Measurements from ENCODE around the gene DNAJC3. TPM values are rescaled to one million over a fixed set of nuclear protein-coding genes. Genes with fewer than 3 reads are reported as not detected.

Gene DNAJC3
- total and polyA plus RNA-seq, 2 experiments from 2014 or later = 19.5 to 27.5 TPM

- peaks cover 19% of the 10 kb centered on the region; the same call in 2 of the 3 replicates for H3K36me3 Mint-ChIP-seq (ENCODE audit: low read depth)
- no peak overlapping the region for H3K4me2 ChIP-seq
- TF ChIP-seq CTCF (conservative IDR thresholded peaks at IDR 0.05; ENCODE audit: low read depth in 2 of 2) (peak; percentile 31 to 64; a peak in 3 of 4 replicates), EZH2phosphoT487 (IDR thresholded peaks at IDR 0.05; ENCODE audit: unreplicated experiment) (no peak), ZNF462 (CRISPR knock-in tag; IDR thresholded peaks at IDR 0.05) (no peak)
- peak; percentile 34 for DNase-seq (ENCODE audit: low spot score)
- H3K4me3 Mint-ChIP-seq = no peak overlapping the region
- H3K27me3 Mint-ChIP-seq (ENCODE audit: insufficient read depth, low read depth, poor library complexity) = no peaks in the 10 kb centered on the region
- H3K4me1 ChIP-seq (ENCODE audit: insufficient read depth) = no peaks in the 10 kb centered on the region
- H3K27me3 ChIP-seq (ENCODE audit: insufficient read depth) = no peaks in the 10 kb centered on the region
- no peaks in the 10 kb centered on the region for H3K4me1 Mint-ChIP-seq
- no peaks in the 10 kb centered on the region for H3K9me2 ChIP-seq (ENCODE audit: insufficient read depth)
- 0 out of 2 replicates have a peak, but pooled peaks cover 3% of the 10 kb centered on the region for H3K79me2 ChIP-seq (replicated peaks; ENCODE audit: insufficient read depth)
- no peaks in the 10 kb centered on the region for H4K20me1 ChIP-seq (replicated peaks; ENCODE audit: insufficient read depth)
- H2AFZ ChIP-seq = no peak overlapping the region
- no peak overlapping the region for H3K27ac Mint-ChIP-seq
- no peaks in the 10 kb centered on the region for H3F3A ChIP-seq (replicated peaks; ENCODE audit: low read depth)
- H3K4me3 ChIP-seq = no peak overlapping the region
- H3K27ac ChIP-seq (ENCODE audit: low read depth) = no peak overlapping the region
- no peaks in the 10 kb centered on the region for H3K9me3 Mint-ChIP-seq
- no peaks in the 10 kb centered on the region for H3K36me3 ChIP-seq (ENCODE audit: insufficient read depth)
- peak; percentile 92 for ATAC-seq
Observed at GRCh38 chr13:95716231-95716630, 39.3 kb downstream of the DNAJC3 start.

DNA sequence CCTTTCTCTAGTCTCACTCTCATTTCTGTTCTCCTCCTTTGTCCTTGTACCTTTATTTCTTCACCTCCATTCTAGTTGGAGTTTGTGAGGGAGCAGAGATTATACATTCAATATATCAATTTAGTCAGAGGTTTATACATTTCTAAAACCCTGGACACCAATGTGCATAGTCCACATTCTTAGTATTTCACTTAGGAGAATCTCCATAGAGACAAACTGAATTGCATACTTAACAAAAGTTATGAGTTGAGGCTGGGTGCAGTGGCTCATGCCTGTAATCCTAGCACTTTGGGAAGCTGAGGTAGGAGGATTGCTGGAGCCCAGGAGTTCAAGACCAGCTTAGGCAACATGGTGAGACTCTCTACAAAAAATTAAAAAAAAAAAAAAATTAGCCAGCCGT is 45.3 kb downstream of the DNAJC3 start:
- ATAC-seq (no peak), DNase-seq (ENCODE audit: low spot score) (no peak)
- H3K27ac Mint-ChIP-seq = no peak overlapping the region
- no peaks in the 10 kb centered on the region for H3K36me3 ChIP-seq (ENCODE audit: insufficient read depth)
- no peaks in the 10 kb centered on the region for H3K9me3 Mint-ChIP-seq
- peaks cover 9% of the 10 kb centered on the region; the same call in 2 of the 3 replicates for H3K36me3 Mint-ChIP-seq (ENCODE audit: low read depth)
- H3K27me3 Mint-ChIP-seq (ENCODE audit: insufficient read depth, low read depth, poor library complexity) = no peaks in the 10 kb centered on the region
- no peak overlapping the region for H3K27ac ChIP-seq (ENCODE audit: low read depth)
- H3K4me1 Mint-ChIP-seq = no peaks in the 10 kb centered on the region
- H3K4me3 ChIP-seq = no peak overlapping the region
- H3K4me1 ChIP-seq (ENCODE audit: insufficient read depth) = no peaks in the 10 kb centered on the region
- no peak overlapping the region for H3K4me3 Mint-ChIP-seq
- no peaks in the 10 kb centered on the region for H3K9me2 ChIP-seq (ENCODE audit: insufficient read depth)
- no peak overlapping the region for H2AFZ ChIP-seq
- 0 out of 2 replicates have a peak, but pooled peaks cover 3% of the 10 kb centered on the region for H3K79me2 ChIP-seq (replicated peaks; ENCODE audit: insufficient read depth)
- H3K27me3 ChIP-seq (ENCODE audit: insufficient read depth) = no peaks in the 10 kb centered on the region
- H3F3A ChIP-seq (replicated peaks; ENCODE audit: low read depth) = no peaks in the 10 kb centered on the region
- no peak overlapping the region for H3K4me2 ChIP-seq
- no peaks in the 10 kb centered on the region for H4K20me1 ChIP-seq (replicated peaks; ENCODE audit: insufficient read depth)
- TF ChIP-seq ETS1 (IDR thresholded peaks at IDR 0.05) (no peak), POLR2AphosphoS5 (IDR thresholded peaks at IDR 0.05; ENCODE audit: low read depth) (no peak), STAT1 (IDR thresholded peaks at IDR 0.05; ENCODE audit: unreplicated experiment) (no peak), ZNF331 (CRISPR knock-in tag; IDR thresholded peaks at IDR 0.05; ENCODE audit: low read depth) (no peak), CREB1 (CRISPR knock-in tag; IDR thresholded peaks at IDR 0.05; ENCODE audit: low read depth) (no peak), ZNF114 (CRISPR knock-in tag; IDR thresholded peaks at IDR 0.05) (no peak), EZH2phosphoT487 (IDR thresholded peaks at IDR 0.05; ENCODE audit: unreplicated experiment) (no peak)

All from GM23338 (cell line).